ENCODE results near the gene CSRNP2.
"Not testable (repeated sequence)": the region's sequence is repeated elsewhere in the genome, so short reads cannot be mapped to it uniquely, and the experiment has no call there.

Gene CSRNP2

DNA sequence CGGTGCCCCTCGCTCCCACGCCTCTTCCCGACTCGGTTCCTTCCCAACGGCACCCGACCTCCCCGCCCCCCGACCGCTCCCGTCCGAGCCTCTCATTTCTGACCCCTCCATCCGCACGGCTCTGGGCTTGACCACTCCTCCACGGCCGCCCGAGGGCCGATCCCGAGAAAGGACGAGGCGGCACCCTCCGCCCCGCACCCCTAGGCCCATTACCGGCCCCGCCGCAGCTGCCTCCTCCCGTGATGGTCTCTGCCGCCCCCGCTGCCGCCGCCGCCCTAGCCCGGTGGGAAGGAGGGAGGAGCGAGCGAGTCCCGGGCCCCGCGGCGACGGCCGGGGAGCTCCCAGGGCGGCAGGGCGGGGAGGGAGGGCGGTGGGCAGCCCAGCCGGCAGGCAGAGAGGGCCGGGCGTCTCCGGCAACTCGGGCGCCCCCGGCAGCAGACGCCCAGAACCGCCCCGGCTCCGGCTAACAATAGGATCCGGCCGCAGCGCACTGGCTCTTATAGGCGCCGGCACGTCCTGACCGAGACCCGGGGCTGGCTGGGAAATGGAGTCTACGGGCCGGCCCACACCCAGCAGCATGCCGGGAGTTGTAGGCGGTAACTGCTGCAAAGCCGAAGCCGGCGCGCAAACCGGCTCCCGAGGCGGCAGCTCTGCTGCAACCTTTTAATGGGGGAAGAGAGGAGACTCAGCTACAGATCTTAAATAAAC lies at the start of gene CSRNP2:
CSRNP2 (minus strand) TSS at position 471 of the 708 bp plus-strand sequence. CDS start 7,035 bp downstream, outside the sequence.
- DNase-seq, result peak; percentile 84

GRCh38 chr12:51132693-51133092 lies 49.3 kb upstream of the CSRNP2 start:
- no peak for DNase-seq

- no peak for DNase-seq
Observed at GRCh38 chr12:51131745-51132521, 48.5 kb upstream of the CSRNP2 start.

GRCh38 chr12:51128919-51129318 lies 45.5 kb upstream of the CSRNP2 start:
- no peak for DNase-seq

DNA sequence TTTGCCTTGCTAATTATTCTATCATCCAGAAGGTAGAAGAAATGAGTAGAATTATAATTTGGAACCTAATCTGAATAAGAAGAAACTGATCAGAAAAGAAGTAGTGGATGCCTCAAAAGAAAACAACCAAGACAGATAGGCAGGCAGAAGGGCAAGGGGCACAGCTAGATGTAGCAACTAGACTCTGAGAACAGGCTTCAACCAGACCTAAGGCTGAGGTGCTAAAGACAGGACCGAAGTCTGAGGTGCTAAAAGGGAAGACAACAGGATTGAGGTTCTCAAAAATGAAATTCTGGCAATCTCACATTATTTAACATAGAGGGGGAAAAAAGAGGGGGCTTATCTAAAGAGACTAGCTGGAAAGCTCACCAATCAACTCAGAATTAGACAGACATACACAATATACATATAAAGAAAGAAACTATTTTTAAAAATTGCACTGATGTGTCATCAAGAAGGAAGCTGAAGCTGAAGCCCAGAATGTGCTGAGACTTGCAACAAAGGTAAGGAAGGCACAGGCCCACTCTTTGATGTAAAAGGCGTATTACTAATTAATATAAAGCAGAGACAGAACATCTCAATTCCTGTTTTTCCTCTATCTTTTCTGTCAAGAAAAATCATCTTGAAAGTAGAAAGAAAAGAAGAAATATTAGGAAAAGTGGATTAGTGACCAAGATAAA lies 43.8 kb upstream of the CSRNP2 start:
- DNase-seq, result no peak

- DNase-seq, result no peak
Observed at GRCh38 chr12:51126297-51126696, 42.9 kb upstream of the CSRNP2 start.

DNA sequence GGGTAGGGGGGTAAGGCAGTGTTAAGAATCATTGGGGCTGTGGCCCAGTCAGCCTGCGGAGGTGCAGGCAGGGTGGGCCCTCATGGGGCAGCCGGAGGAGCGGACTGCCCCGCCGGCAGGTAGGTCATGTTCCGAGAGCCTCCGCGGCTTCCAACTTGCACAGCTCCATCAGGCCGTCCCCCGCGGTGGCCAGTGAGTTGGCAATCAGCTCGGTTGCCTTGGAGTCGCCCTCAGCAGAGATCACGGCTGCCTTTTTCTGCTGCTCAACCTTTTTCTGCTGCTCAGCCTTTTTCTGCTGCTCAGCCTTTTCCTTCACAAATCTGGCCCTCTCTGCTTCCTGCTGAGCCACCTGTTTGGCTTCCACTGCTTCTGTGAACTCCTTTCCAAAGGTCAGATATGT lies 41.1 kb upstream of the CSRNP2 start:
- DNase-seq, result no peak

DNA sequence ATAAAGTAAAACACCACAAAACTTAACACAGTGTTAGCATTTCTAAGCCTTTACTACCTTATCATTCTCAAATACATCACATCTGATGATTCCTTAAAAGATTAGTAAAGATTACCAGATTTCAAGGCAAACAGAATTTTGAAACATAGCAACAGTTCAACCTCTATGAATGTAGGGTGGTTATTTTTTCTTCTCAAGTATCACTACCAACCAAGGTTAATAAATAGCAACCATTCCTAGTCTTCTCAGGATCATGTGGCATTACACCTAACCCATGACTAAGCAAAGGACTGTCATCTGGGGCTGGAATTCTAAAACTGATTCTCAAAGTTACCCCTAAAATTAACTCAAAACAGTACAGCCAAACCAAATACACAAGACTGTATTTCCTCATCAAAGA lies 39.4 kb upstream of the CSRNP2 start:
- DNase-seq, result no peak

DNA sequence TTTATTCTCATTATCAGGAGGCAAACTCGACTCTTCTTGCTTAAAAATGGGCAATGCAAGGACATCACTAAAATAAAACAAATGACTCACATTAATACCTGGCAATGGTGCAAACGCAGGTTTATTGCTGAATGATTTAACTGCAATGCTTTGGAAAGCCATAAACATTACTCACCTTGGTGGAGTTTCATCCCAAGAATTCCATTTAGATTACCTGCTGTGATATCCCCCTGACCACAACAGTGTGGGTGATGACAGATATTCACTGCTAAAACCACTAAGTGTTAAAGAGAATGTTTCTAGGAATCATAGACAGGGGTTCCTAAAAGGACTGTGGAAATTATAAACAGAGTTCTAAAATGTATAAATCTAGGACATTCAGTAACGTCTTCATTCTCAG lies 35.3 kb upstream of the CSRNP2 start:
- DNase-seq, result no peak

DNA sequence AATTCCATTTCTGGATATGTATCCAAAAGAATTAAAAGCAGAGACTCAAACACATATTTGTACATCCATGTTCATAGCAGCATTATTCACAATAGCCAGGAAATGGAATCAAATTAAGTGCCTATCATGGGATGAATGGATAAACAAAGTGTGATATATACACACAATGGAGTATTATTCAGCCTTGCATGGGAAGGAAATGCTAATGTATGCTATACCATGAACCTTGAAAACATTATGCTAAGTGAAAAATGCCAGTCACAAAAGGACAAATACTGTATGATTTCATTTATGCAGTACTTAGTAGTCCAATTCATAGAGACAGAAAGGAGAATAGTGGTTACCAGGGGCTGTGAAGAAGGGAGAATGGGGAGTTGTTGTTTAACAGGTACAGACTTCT lies 32.1 kb upstream of the CSRNP2 start:
- no peak for DNase-seq

DNA sequence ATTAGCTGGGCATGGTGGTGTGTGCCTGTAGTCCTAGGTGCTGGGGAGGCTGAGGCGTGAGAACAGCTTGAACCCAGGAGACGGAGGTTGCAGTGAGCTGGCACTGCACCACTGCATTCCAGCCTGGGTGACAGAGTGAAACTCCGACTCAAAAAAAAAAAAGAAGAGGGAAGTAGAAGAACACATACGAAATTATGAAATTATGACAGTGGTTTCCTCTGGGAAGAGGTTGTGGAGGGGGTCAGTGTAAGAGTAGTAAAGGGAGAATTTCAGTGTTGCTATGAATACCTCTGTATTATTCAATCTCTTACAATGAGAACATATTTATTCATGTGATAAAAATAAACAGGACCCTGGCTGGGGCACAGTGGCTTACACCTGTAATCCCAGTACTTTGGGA lies 24.7 kb upstream of the CSRNP2 start:
- no peak for DNase-seq

DNA sequence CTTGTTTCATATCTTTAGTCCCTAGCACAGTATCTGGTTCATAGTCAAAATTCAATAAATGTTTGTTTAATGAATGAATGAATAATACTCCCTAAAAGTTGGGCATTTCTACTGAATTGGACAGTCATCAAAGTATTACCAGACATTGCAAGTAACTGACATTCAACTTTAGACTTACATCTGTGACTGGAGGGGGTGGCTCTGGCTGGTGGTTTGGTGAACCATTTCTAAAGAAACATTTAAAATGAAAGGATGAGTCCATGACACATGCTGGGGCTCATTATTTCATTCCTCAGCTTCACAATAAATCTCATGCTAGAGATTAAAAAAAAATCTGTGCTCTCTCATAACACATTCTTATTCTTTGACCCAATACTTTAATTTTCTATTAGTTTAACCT lies 20.6 kb upstream of the CSRNP2 start:
- no peak for DNase-seq

DNA sequence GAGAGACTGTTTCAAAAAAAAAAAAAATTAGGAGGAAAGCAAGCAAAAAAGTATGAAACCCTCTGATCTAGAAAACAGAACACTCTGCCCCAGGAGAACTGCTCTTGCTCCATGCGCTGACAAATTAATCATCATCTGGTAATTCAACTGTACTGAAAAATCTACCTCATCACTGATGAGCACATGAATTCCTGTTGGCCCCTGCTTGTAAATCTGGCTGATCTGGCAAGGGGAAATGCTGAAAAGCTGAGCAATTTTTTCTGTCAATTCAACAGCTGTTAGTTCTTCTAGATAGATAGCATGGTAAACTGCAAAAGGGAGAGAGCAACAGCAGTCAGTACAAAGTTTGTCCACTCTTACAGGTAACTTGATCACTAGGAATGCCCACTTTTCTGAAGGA lies 15.2 kb upstream of the CSRNP2 start:
- no peak for DNase-seq

DNA sequence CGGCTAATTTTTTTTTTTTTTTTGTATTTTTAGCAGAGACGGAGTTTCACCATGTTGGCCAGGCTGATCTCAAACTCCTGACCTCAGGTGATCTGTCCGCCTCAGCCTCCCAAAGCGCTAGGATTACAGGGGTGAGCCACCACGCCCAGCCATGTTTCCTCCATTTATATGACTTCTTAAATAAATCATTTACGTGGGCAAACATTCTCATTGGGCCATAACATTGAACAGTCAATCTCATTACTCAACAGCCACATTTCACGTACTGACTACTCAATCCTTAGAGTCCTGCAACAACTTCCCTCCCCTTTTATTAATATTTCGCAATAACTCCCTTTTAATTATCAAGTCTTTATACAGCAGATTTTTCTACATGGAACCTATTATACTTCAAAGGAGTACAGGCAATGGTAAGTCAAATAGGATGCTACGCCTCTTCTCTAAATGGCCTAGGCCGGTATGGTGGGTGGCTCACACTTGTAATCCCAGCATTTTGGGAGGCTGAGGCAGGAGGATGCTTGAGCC lies 7.4 kb upstream of the CSRNP2 start:
- DNase-seq, result no peak

DNA sequence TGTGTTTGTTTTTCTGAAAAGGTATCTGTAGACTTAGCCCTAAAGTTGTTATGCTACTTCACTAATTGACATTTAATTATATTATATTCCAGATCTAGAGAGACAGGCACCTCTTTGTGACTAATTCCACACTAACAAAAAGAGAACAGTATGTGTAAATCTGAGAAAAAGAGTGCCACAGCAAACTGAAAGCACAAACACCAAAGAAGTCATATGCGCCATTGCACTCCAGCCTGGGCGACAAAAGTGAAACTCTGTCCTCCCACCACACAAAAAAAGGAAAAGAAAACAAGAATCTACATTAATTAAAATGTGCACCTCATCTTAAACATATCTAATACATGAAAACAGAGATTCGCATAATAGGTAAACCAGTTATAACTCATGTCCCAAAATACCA lies 4.4 kb upstream of the CSRNP2 start:
- DNase-seq, result no peak

- DNase-seq, result no peak
Observed at GRCh38 chr12:51086933-51087332, 3.5 kb upstream of the CSRNP2 start.

DNA sequence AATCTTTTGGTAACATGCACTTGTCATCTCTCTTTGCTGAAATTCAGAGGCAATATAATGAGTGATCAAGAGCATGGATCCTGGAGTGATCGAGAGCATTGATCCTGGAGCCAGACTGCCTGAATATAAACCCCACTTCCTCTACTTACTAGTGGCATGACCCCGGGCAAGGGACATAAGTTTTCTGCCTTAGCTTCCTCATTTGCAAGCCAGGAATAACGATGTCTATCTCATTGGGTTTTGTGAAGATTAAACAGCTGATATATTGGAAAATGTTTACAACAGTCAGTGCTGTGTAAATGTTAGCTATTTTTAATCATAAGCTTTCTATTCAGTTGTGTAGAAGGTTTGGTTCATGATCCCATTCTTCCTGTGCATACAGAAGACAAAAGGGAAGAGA lies 2.4 kb upstream of the CSRNP2 start:
- DNase-seq, result no peak

DNA sequence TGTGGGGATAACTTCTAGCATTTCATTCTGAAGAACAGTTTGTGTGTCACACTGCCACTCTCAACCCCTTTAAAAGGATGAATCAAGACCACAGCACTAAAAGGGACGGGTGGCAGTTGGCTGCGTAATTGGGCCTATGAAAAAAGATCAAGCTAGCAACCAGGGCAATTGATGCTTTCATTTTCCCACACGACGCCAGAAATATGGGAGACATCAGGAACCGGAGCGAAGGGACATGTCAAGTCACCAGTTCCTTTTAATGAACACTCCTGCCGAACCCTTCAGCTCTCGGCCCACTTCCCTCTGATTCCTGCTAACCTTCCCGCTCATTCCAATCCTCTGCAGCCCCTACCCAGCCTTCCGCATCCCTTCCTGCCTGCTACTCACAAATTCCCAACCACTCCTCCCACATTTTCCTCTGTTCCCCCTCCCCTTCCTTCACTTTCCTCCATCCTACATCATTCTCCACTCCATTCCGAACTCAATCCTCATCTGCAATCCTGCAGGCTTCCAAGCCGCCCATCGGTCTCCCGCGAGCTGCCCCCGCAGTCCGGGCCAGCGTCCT lies 753 bp downstream of the CSRNP2 start:
- DNase-seq, result peak; percentile 5

DNA sequence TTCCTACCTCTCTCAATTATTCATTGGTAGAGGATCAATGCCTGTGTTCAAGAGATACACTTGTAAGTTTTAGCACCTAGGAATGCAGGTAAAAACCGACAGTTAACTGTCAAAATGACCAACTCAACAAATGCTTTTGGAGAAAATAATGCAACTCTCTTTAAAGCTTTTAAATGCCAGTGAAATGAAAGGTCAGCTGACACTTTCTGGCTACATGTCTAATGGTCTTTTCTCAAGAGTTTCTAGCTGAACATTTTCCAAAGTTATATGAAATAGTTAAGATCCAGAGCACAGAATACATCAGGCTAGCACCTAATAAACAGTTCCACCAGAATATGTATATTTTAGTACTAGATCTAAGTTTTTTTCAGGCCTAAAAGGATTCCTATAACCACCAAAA lies 2.0 kb downstream of the CSRNP2 start:
- no peak for DNase-seq

DNA sequence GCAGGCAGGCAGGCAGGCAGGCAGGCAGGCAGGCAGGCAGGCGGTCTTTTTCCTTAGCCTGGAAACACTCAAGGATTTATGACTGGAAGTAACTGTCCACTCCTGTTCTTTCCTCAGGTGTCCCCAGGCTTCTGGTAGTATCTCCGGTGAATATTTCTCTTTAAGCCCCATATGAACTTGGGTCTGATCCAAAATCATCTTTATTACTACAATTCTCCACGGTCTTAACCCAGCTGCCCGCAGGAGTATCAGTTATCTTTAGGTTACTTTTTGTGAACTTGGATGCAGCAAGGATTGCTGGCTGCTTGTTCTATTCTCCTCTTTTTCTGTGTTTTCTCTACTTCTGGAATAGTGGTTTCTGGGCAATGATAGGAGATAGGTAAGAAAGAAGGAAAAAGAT lies 3.3 kb downstream of the CSRNP2 start:
- no peak for DNase-seq

DNA sequence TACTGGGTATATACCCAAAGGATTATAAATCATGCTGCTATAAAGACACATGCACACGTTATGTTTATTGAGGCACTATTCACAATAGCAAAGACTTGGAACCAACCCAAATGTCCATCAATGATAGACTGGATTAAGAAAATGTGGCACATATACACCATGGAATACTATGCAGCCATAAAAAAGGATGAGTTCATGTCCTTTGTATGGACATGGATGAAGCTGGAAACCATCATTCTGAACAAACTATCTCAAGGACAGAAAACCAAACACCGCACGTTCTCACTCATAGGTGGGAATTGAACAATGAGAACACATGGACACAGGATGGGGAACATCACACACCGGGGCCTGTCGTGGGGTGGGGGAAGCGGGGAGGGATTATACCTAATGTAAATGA lies 4.5 kb downstream of the CSRNP2 start:
- not testable (repeated sequence) for DNase-seq

DNA sequence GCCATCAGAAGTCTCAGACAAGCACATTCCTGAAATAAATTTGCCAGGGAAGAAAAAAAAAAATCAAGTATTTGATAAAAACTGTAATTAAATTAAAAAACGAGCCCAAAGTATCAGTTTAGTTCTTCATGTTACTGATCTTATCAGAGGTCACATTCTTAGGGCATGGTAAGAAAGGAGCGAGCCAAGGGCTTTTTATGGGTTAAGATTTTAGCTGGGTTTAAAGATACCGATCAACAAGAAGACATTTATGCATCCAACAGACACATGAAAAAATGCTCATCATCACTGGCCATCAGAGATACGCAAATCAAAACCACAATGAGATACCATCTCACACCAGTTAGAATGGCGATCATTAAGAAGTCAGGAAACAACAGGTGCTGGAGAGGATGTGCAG lies 5.0 kb downstream of the CSRNP2 start:
- not testable (repeated sequence) for DNase-seq

DNA sequence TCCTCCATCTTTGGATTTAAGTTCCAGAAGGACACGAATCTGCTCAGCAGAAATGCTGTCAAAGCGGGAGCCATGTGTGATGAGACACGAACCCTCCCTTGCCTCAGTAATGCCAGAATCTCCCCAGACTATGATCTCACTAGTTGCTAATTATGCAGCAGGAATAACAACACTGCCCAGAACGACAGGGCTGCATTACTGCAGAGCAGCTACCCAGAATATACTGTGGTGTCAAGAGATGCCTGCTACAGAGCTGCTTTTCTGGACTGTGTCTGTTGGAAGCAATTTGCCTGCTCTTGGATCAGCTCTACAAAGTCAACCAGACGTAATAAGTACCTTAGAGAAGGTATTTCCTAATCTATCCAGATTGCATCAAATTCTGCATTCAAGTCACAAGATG lies 5.5 kb downstream of the CSRNP2 start:
- no peak for DNase-seq

Measured in SHP77 treated with DMSO at 0.1 percent for 48 hours (cell line).